ENCODE measurements around the gene CEP97.
"Not testable (repeated sequence)": the region's sequence is repeated elsewhere in the genome, so short reads cannot be mapped to it uniquely, and the experiment has no call there.

The CEP97 gene

GRCh38 chr3:101741914-101742313 is 17.5 kb downstream of the CEP97 start:
- not testable (repeated sequence) for H3K27ac ChIP-seq (ENCODE audit: low read depth, low read length); H3K4me3 ChIP-seq (ENCODE audit: low read depth in 1 of 2, low read length in 2 of 2); H3K9ac ChIP-seq (ENCODE audit: low read length); H3K9me3 ChIP-seq (ENCODE audit: low read length); H3K36me3 ChIP-seq (ENCODE audit: insufficient read depth, low read length); H3K4me1 ChIP-seq (ENCODE audit: insufficient read depth, low read length); H3K27me3 ChIP-seq (ENCODE audit: control insufficient read depth in 1 of 2, insufficient read depth in 2 of 2, low read length in 2 of 2)

GRCh38 chr3:101744811-101745210 is 20.4 kb downstream of the CEP97 start:
- no peaks in the 10 kb centered on the region for H3K9me3 ChIP-seq (ENCODE audit: low read length)
- no peak overlapping the region for H3K4me3 ChIP-seq (ENCODE audit: low read depth in 1 of 2, low read length in 2 of 2)
- H3K27ac ChIP-seq (ENCODE audit: low read depth, low read length): no peak overlapping the region
- H3K36me3 ChIP-seq (ENCODE audit: insufficient read depth, low read length): no peaks in the 10 kb centered on the region
- H3K9ac ChIP-seq (ENCODE audit: low read length): no peak overlapping the region
- no peaks in the 10 kb centered on the region for H3K27me3 ChIP-seq (ENCODE audit: control insufficient read depth in 1 of 2, insufficient read depth in 2 of 2, low read length in 2 of 2)
- no peaks in the 10 kb centered on the region for H3K4me1 ChIP-seq (ENCODE audit: insufficient read depth, low read length)

GRCh38 chr3:101745934-101746333 is 21.5 kb downstream of the CEP97 start:
- not testable (repeated sequence) for H3K9ac ChIP-seq (ENCODE audit: low read length); H3K27ac ChIP-seq (ENCODE audit: low read depth, low read length); H3K27me3 ChIP-seq (ENCODE audit: control insufficient read depth in 1 of 2, insufficient read depth in 2 of 2, low read length in 2 of 2); H3K4me3 ChIP-seq (ENCODE audit: low read depth in 1 of 2, low read length in 2 of 2); H3K9me3 ChIP-seq (ENCODE audit: low read length); H3K36me3 ChIP-seq (ENCODE audit: insufficient read depth, low read length); H3K4me1 ChIP-seq (ENCODE audit: insufficient read depth, low read length)

- not testable (repeated sequence) for H3K4me1 ChIP-seq (ENCODE audit: insufficient read depth, low read length); H3K9me3 ChIP-seq (ENCODE audit: low read length); H3K27ac ChIP-seq (ENCODE audit: low read depth, low read length); H3K27me3 ChIP-seq (ENCODE audit: control insufficient read depth in 1 of 2, insufficient read depth in 2 of 2, low read length in 2 of 2); H3K4me3 ChIP-seq (ENCODE audit: low read depth in 1 of 2, low read length in 2 of 2); H3K9ac ChIP-seq (ENCODE audit: low read length)
- peaks cover 16% of the 10 kb centered on the region for H3K36me3 ChIP-seq (ENCODE audit: insufficient read depth, low read length)
These were observed 29.1 kb downstream of the CEP97 start for GRCh38 chr3:101753386-101754113.

- peaks cover 23% of the 10 kb centered on the region for H3K36me3 ChIP-seq (ENCODE audit: insufficient read depth, low read length)
- H3K4me3 ChIP-seq (ENCODE audit: low read depth in 1 of 2, low read length in 2 of 2): no peak overlapping the region
- H3K27me3 ChIP-seq (ENCODE audit: control insufficient read depth in 1 of 2, insufficient read depth in 2 of 2, low read length in 2 of 2): no peaks in the 10 kb centered on the region
- H3K27ac ChIP-seq (ENCODE audit: low read depth, low read length): no peak overlapping the region
- H3K4me1 ChIP-seq (ENCODE audit: insufficient read depth, low read length): no peaks in the 10 kb centered on the region
- no peak overlapping the region for H3K9ac ChIP-seq (ENCODE audit: low read length)
- H3K9me3 ChIP-seq (ENCODE audit: low read length): no peaks in the 10 kb centered on the region
These were observed 33.8 kb downstream of the CEP97 start for GRCh38 chr3:101758224-101758623.

GRCh38 chr3:101762041-101762646 is 37.7 kb downstream of the CEP97 start:
- H3K36me3 ChIP-seq (ENCODE audit: insufficient read depth, low read length): peaks cover 23% of the 10 kb centered on the region

GRCh38 chr3:101777745-101778281 is 53.4 kb downstream of the CEP97 start:
- H3K27me3 ChIP-seq (ENCODE audit: control insufficient read depth in 1 of 2, insufficient read depth in 2 of 2, low read length in 2 of 2); H3K9ac ChIP-seq (ENCODE audit: low read length); H3K9me3 ChIP-seq (ENCODE audit: low read length); H3K36me3 ChIP-seq (ENCODE audit: insufficient read depth, low read length); H3K4me3 ChIP-seq (ENCODE audit: low read depth in 1 of 2, low read length in 2 of 2); H3K27ac ChIP-seq (ENCODE audit: low read depth, low read length): not testable (repeated sequence)
- H3K4me1 ChIP-seq (ENCODE audit: insufficient read depth, low read length): peaks cover 19% of the 10 kb centered on the region

More at GRCh38 chr3:101762041-101762646, 37.7 kb downstream of the CEP97 start:
- H3K9ac ChIP-seq (ENCODE audit: low read length): no peak overlapping the region
- H3K27ac ChIP-seq (ENCODE audit: low read depth, low read length): no peak overlapping the region
- H3K9me3 ChIP-seq (ENCODE audit: low read length): no peaks in the 10 kb centered on the region
- H3K4me1 ChIP-seq (ENCODE audit: insufficient read depth, low read length): no peaks in the 10 kb centered on the region
- no peaks in the 10 kb centered on the region for H3K27me3 ChIP-seq (ENCODE audit: control insufficient read depth in 1 of 2, insufficient read depth in 2 of 2, low read length in 2 of 2)
- no peak overlapping the region for H3K4me3 ChIP-seq (ENCODE audit: low read depth in 1 of 2, low read length in 2 of 2)

GRCh38 chr3:101778385-101779046 is 54.1 kb downstream of the CEP97 start:
- Histone ChIP-seq H3K4me3 (ENCODE audit: low read depth in 1 of 2, low read length in 2 of 2) (peak overlapping the region; percentile 71 to 94), H3K4me1 (ENCODE audit: insufficient read depth, low read length) (peaks cover 19% of the 10 kb centered on the region), H3K36me3 (ENCODE audit: insufficient read depth, low read length) (peaks cover 5% of the 10 kb centered on the region), H3K9ac (ENCODE audit: low read length) (peak overlapping the region; percentile 59), H3K9me3 (ENCODE audit: low read length) (no peaks in the 10 kb centered on the region), H3K27ac (ENCODE audit: low read depth, low read length) (peak overlapping the region; percentile 83), H3K27me3 (ENCODE audit: control insufficient read depth in 1 of 2, insufficient read depth in 2 of 2, low read length in 2 of 2) (no peaks in the 10 kb centered on the region)

GRCh38 chr3:101779047-101779821 is 54.8 kb downstream of the CEP97 start, which contains the start of gene NXPE3:
NXPE3 (plus strand) TSS chr3:101779211; CDS start chr3:101785597, 6,386 bp downstream.
- Histone ChIP-seq H3K4me1 (ENCODE audit: insufficient read depth, low read length) (peaks cover 19% of the 10 kb centered on the region), H3K27me3 (ENCODE audit: control insufficient read depth in 1 of 2, insufficient read depth in 2 of 2, low read length in 2 of 2) (no peaks in the 10 kb centered on the region), H3K36me3 (ENCODE audit: insufficient read depth, low read length) (peaks cover 12% of the 10 kb centered on the region), H3K27ac (ENCODE audit: low read depth, low read length) (peak within 1 kb of the TSS; percentile 83), H3K9ac (ENCODE audit: low read length) (peak within 1 kb of the TSS; percentile 59), H3K4me3 (ENCODE audit: low read depth in 1 of 2, low read length in 2 of 2) (peak within 1 kb of the TSS; percentile 71 to 94), H3K9me3 (ENCODE audit: low read length) (no peaks in the 10 kb centered on the region)

GRCh38 chr3:101779822-101780381 is 55.5 kb downstream of the CEP97 start:
- peak overlapping the region; percentile 71 to 94 for H3K4me3 ChIP-seq (ENCODE audit: low read depth in 1 of 2, low read length in 2 of 2)
- H3K4me1 ChIP-seq (ENCODE audit: insufficient read depth, low read length): peaks cover 19% of the 10 kb centered on the region
- H3K9me3 ChIP-seq (ENCODE audit: low read length): no peaks in the 10 kb centered on the region
- H3K27me3 ChIP-seq (ENCODE audit: control insufficient read depth in 1 of 2, insufficient read depth in 2 of 2, low read length in 2 of 2): no peaks in the 10 kb centered on the region
- H3K36me3 ChIP-seq (ENCODE audit: insufficient read depth, low read length): peaks cover 18% of the 10 kb centered on the region
- peak overlapping the region; percentile 52 for H3K9ac ChIP-seq (ENCODE audit: low read length)
- peak overlapping the region; percentile 83 for H3K27ac ChIP-seq (ENCODE audit: low read depth, low read length)

Measured in muscle layer of colon (tissue), 2 donors.